Thyroid gland (tissue), 4 donors: ENCODE measurements around the gene LTV1.

Source experiments
- CTCF ChIP-seq, 6 experiments: fragments of 200-600 bp in 3 of 6; fragments of 450-650 bp in 3 of 6; sonication (generic) in 3 of 6; IDR thresholded peaks; one replicate each; pipeline ENCODE4 v1.5.1; 2016 to 2019; ENCODE audit warnings: antibody characterized with exemption in 6 of 6, mild to moderate bottlenecking in 2 of 6, inconsistent platforms in 1 of 6, moderate library complexity in 1 of 6
- POLR2A ChIP-seq, 2 donors: fragments of 450-650 bp; IDR thresholded peaks; one replicate each; pipeline ENCODE4 v1.6.1; 2017; ENCODE audit warnings: antibody characterized with exemption in 2 of 2, mild to moderate bottlenecking in 2 of 2, moderate library complexity in 1 of 2

GRCh38 chr6:143836150-143836549 lies 7.0 kb upstream of the LTV1 start:
- TF ChIP-seq CTCF (IDR thresholded peaks at IDR 0.05) (no peak), POLR2A (IDR thresholded peaks at IDR 0.05) (no peak)
